ENCODE measurements around the gene ZNF319. TPM values are rescaled to one million over a fixed set of nuclear protein-coding genes. Genes with fewer than 3 reads are reported as not detected.
A peak's percentile ranks its signal among the peaks of the same experiment; 100 is the strongest.

ZNF319 gene
- total RNA-seq, 1 donor from 2014 or later, result 11.0 TPM

DNA sequence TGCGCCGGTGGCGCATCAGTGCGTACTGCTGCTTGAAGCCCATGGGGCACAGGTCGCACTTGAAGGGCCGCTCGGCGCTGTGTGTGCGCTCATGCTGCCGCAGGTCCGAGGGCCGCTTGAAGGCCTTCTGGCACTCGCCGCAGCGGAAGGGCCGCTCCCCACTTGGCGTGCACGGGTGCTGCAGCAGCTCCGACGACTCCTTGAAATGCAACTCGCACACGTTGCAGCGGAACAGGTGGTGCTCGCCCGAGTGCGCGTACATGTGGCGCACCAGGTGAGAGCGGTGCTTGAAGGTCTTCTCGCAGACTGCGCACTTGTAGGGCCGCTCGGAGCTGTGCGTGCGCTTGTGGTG lies 3.3 kb downstream of the ZNF319 start:
- intact Hi-C loops (cut with DNase I), result no loop called here
- Histone ChIP-seq H3K27ac (no peak overlapping the region), H3K27me3 (ENCODE audit: low read depth) (no peaks in the 10 kb centered on the region), H3K4me3 (no peak overlapping the region), H3K36me3 (peaks cover 36% of the 10 kb centered on the region), H3K9me3 (no peaks in the 10 kb centered on the region), H3K4me1 (peaks cover 60% of the 10 kb centered on the region)
- TF ChIP-seq, protein P1, sequence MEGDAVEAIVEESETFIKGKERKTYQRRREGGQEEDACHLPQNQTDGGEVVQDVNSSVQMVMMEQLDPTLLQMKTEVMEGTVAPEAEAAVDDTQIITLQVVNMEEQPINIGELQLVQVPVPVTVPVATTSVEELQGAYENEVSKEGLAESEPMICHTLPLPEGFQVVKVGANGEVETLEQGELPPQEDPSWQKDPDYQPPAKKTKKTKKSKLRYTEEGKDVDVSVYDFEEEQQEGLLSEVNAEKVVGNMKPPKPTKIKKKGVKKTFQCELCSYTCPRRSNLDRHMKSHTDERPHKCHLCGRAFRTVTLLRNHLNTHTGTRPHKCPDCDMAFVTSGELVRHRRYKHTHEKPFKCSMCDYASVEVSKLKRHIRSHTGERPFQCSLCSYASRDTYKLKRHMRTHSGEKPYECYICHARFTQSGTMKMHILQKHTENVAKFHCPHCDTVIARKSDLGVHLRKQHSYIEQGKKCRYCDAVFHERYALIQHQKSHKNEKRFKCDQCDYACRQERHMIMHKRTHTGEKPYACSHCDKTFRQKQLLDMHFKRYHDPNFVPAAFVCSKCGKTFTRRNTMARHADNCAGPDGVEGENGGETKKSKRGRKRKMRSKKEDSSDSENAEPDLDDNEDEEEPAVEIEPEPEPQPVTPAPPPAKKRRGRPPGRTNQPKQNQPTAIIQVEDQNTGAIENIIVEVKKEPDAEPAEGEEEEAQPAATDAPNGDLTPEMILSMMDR (IDR thresholded peaks at IDR 0.05), result no peak
- DNase-seq, result peak; percentile 45
- ATAC-seq, result no peak

- H3K9me3 ChIP-seq, result no peaks in the 10 kb centered on the region
- intact Hi-C loops (cut with DNase I), result no loop called here
- H3K27me3 ChIP-seq (ENCODE audit: low read depth), result no peaks in the 10 kb centered on the region
- H3K27ac ChIP-seq, result no peak overlapping the region
- peaks cover 36% of the 10 kb centered on the region for H3K36me3 ChIP-seq
- TF ChIP-seq, protein P1 (IDR thresholded peaks at IDR 0.05), result no peak
- no peak overlapping the region for H3K4me3 ChIP-seq
- H3K4me1 ChIP-seq, result peaks cover 54% of the 10 kb centered on the region
- DNase-seq (peak; percentile 45), ATAC-seq (no peak)
Observed at GRCh38 chr16:57996406-57997175, 3.9 kb downstream of the ZNF319 start.

GRCh38 chr16:57995721-57996405 lies 4.6 kb downstream of the ZNF319 start:
- Histone ChIP-seq H3K4me1 (peaks cover 52% of the 10 kb centered on the region), H3K27ac (no peak overlapping the region), H3K9me3 (no peaks in the 10 kb centered on the region), H3K4me3 (no peak overlapping the region), H3K27me3 (ENCODE audit: low read depth) (no peaks in the 10 kb centered on the region), H3K36me3 (peaks cover 36% of the 10 kb centered on the region)
- ATAC-seq, result no peak
- intact Hi-C loops (cut with DNase I), result no loop called here
- no peak for DNase-seq
- TF ChIP-seq, protein P1 (IDR thresholded peaks at IDR 0.05), result no peak

- H3K4me3 ChIP-seq, result no peak overlapping the region
- intact Hi-C loops (cut with DNase I), result no loop called here
- ATAC-seq (peak; percentile 28 to 37), DNase-seq (peak; percentile 87)
- no peaks in the 10 kb centered on the region for H3K27me3 ChIP-seq (ENCODE audit: low read depth)
- H3K36me3 ChIP-seq, result peaks cover 36% of the 10 kb centered on the region
- TF ChIP-seq, protein P1 (IDR thresholded peaks at IDR 0.05), result peak; percentile 33
- no peaks in the 10 kb centered on the region for H3K9me3 ChIP-seq
- H3K27ac ChIP-seq, result no peak overlapping the region
- peaks cover 51% of the 10 kb centered on the region for H3K4me1 ChIP-seq
Observed at GRCh38 chr16:57994778-57995177, 5.7 kb downstream of the ZNF319 start.

- H3K4me3 ChIP-seq, result no peak overlapping the region
- intact Hi-C loops (cut with DNase I), result no loop called here
- H3K36me3 ChIP-seq, result peaks cover 36% of the 10 kb centered on the region
- DNase-seq, result no peak
- H3K27me3 ChIP-seq (ENCODE audit: low read depth), result no peaks in the 10 kb centered on the region
- peak overlapping the region; percentile 75 for H3K27ac ChIP-seq
- H3K9me3 ChIP-seq, result no peaks in the 10 kb centered on the region
- peaks cover 47% of the 10 kb centered on the region for H3K4me1 ChIP-seq
- TF ChIP-seq, protein P1 (IDR thresholded peaks at IDR 0.05), result no peak
- ATAC-seq, result no peak
Observed at GRCh38 chr16:57994361-57994760, 6.1 kb downstream of the ZNF319 start.
